ENCODE results near the gene FRMD8. TPM values are rescaled to one million over a fixed set of nuclear protein-coding genes. Genes with fewer than 3 reads are reported as not detected.

FRMD8 gene
- total and polyA plus RNA-seq, 2 of the 8 experiments (the other 6 are each of a cell fraction or from before 2014, with no cell fraction given), result 15.0 to 19.2 TPM

GRCh38 chr11:65362320-65362931 is 24.0 kb upstream of the FRMD8 start (continued):
- TF ChIP-seq SUZ12 (IDR thresholded peaks at IDR 0.05; ENCODE audit: low read length) (no peak), RXRA (IDR thresholded peaks at IDR 0.05; ENCODE audit: insufficient read depth, low read depth, low read length) (no peak), CHD2 (IDR thresholded peaks at IDR 0.05; ENCODE audit: low read length) (no peak), ASH2L (IDR thresholded peaks at IDR 0.05; ENCODE audit: low read length) (no peak), EZH2 (IDR thresholded peaks at IDR 0.05; ENCODE audit: low read depth, low read length, severe bottlenecking) (no peak)
- TF ChIP-seq, protein P1, sequence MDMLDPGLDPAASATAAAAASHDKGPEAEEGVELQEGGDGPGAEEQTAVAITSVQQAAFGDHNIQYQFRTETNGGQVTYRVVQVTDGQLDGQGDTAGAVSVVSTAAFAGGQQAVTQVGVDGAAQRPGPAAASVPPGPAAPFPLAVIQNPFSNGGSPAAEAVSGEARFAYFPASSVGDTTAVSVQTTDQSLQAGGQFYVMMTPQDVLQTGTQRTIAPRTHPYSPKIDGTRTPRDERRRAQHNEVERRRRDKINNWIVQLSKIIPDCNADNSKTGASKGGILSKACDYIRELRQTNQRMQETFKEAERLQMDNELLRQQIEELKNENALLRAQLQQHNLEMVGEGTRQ (IDR thresholded peaks at IDR 0.05; ENCODE audit: low read length), result no peak

Measured in H1 (cell line).